Aorta (tissue), 5 donors: ENCODE results near the gene PTGER2. TPM values are rescaled to one million over a fixed set of nuclear protein-coding genes. Genes with fewer than 3 reads are reported as not detected.

Experiments
- ATAC-seq: fragments of 200-7000 bp; cut with Tn5 transposase; one replicate; pipeline ENCODE4 v1.9.1; 2022; ENCODE audit warnings: moderate library complexity; ENCODE audit not compliant: low FRiP score
- DNase-seq, 2 donors: peaks; one replicate each; pipeline ENCODE4 v3.0.0-alpha.2; 2020
- H3K27ac ChIP-seq, 2 donors: one replicate each; pipeline ENCODE4 v1.5.1; 2013; ENCODE audit warnings: low read length in 2 of 2, mild to moderate bottlenecking in 2 of 2, moderate library complexity in 2 of 2, control low read depth in 1 of 2, inconsistent platforms in 1 of 2, low read depth in 1 of 2
- H3K27me3 ChIP-seq, 2 donors: one replicate each; pipeline ENCODE4 v1.6.1; 2013; ENCODE audit warnings: control low read depth in 1 of 2, low read length in 1 of 2, mild to moderate bottlenecking in 1 of 2, moderate library complexity in 1 of 2; ENCODE audit not compliant: insufficient read depth in 2 of 2, control insufficient read depth in 1 of 2
- H3K36me3 ChIP-seq, 2 donors: one replicate each; pipeline ENCODE4 v1.6.1; 2013; ENCODE audit warnings: control low read depth in 1 of 2, low read length in 1 of 2, mild to moderate bottlenecking in 1 of 2; ENCODE audit not compliant: insufficient read depth in 2 of 2, control insufficient read depth in 1 of 2
- H3K4me1 ChIP-seq, 2 donors: one replicate each; pipeline ENCODE4 v1.6.1; 2013; ENCODE audit warnings: low read length in 2 of 2, control low read depth in 1 of 2, mild to moderate bottlenecking in 1 of 2, moderate library complexity in 1 of 2; ENCODE audit not compliant: insufficient read depth in 2 of 2, control insufficient read depth in 1 of 2
- H3K4me3 ChIP-seq, 2 donors: one replicate each; pipeline ENCODE4 v1.5.1; 2013; ENCODE audit warnings: low read length in 2 of 2, control low read depth in 1 of 2, mild to moderate bottlenecking in 1 of 2
- H3K9me3 ChIP-seq: one replicate; pipeline ENCODE4 v1.6.1; 2013; ENCODE audit warnings: mild to moderate bottlenecking, low read length; ENCODE audit not compliant: control insufficient read depth
- WGBS, 2 donors: extraction: QIAGEN DNeasy Blood & Tissue Kit; methylation state at CpG; one replicate each; pipeline ENCODE4 v1.1.7; 2013; 5-methylcytosine and 5-hydroxymethylcytosine counted together
- intact Hi-C, 2 donors: fragments of 100-400 bp; cut with DNase I; formaldehyde crosslinking; loops; one replicate each; pipeline versions ENCODE4 v1.14.2 to v1.15.0; 2022
- polyA plus RNA-seq, 2 donors: library from polyadenylated mRNA; stranded (reverse); fragments of 200-250 nt; gene quantifications; one replicate each; pipeline ENCODE4 v1.2.3, GENCODE V29; 2013
- total RNA-seq, 2 donors: library from RNA; stranded (reverse); fragmentation: NEBNext Ultra II Directional; extraction: Animal tissue kit (Norgen Biotek cat#: 25700); gene quantifications; one replicate each; pipeline ENCODE4 v1.2.1, GENCODE V29; 2021
- donor health status: healthy with polysubstance abuse.
- donor health status: Bipolar disorder and iron deficiency.
- donor health status: DM: no; HTN: no; CAD: no.
- donor health status: DM: no; HTN: no; CAD: no.
- donor health status: DM: yes; HTN: yes; CAD: no.

PTGER2 gene
- total and polyA plus RNA-seq, 4 donors: 0.38 to 5.1 (median 2.6) TPM

DNA sequence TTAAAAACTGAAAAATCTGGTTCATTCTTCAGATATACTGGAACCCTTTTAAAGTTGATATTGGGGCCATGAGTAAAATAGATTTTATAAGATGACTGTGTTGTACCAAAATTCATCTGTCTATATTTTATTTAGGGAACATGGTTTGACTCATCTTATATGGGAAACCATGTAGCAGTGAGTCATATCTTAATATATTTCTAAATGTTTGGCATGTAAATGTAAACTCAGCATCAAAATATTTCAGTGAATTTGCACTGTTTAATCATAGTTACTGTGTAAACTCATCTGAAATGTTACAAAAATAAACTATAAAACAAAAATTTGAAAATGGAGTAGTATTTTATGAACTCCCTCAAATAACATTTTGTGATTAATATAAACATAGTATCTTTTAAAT is 14.2 kb downstream of the PTGER2 start:
- Histone ChIP-seq H3K27me3 (no peaks in the 10 kb centered on the region), H3K9me3 (no peaks in the 10 kb centered on the region), H3K4me1 (no peaks in the 10 kb centered on the region), H3K4me3 (no peak overlapping the region), H3K27ac (no peak overlapping the region), H3K36me3 (no peaks in the 10 kb centered on the region)
- DNase-seq (no peak), ATAC-seq (no peak)
- intact Hi-C loops: no loop called here

DNA sequence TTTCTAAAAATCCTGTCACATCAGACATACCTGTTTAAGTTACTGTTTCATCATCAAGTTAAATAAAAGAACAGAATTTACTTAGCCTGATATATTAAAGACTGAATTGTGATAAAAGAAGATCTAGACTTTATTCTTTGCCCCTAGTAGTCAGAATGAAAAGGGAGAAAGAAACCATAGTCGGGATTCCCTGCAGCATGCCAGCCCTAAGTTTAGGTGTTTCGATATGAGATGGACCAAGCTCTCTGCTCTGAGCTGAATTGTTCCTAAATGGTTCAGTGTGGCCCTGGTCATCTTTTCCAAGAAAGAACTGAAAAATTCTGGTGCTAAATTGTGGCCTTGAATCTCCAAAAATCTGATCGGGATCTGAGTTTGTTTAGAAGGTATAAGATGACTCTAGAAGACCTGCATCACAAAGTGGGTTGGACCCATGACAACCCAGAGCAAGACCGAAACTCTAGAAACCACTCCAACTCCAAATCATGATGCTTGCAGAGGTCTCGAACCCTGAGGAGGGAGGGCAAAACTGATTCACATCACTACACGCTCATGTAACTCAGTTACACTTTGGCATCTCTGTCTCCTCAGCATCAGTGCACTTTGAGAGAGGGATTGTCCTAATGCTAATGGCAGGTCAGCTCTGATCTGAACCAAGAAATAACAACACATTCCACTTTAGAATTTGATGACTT is 15.7 kb downstream of the PTGER2 start:
- Histone ChIP-seq H3K27me3 (no peaks in the 10 kb centered on the region), H3K27ac (no peak overlapping the region), H3K36me3 (no peaks in the 10 kb centered on the region), H3K9me3 (no peaks in the 10 kb centered on the region), H3K4me1 (no peaks in the 10 kb centered on the region), H3K4me3 (no peak overlapping the region)
- DNase-seq (no peak), ATAC-seq (no peak)
- intact Hi-C loops: no loop called here
- 78% methylated on average over 6 of the region's 6 CpGs for WGBS, 2 donors

DNA sequence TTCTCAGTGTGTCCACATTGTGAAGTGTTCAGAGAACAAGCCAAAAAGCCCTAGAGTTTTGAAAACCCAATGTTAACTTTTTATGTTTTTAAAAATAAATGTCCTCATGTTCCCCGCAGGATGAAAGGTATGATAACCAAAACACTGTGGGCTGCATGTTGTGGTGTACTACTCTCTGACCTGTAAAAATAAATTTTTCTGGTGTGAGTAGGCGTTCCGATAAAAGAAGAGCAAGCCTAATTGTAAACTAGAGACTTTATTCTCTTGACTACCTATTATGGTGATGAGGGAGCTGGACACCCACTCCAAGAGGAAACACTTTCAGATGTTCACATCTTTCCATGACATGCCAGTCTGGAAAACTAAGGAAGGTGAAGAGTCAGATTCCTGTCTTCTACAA is 18.2 kb downstream of the PTGER2 start:
- no peaks in the 10 kb centered on the region for H3K27me3 ChIP-seq
- H3K27ac ChIP-seq: no peak overlapping the region
- ATAC-seq: no peak
- H3K4me3 ChIP-seq: no peak overlapping the region
- H3K9me3 ChIP-seq: no peaks in the 10 kb centered on the region
- no peak for DNase-seq
- no peaks in the 10 kb centered on the region for H3K4me1 ChIP-seq
- 70 to 76% methylated on average over 3 of the region's 3 CpGs for WGBS, 2 donors
- intact Hi-C loops: no loop called here
- H3K36me3 ChIP-seq: no peaks in the 10 kb centered on the region

DNA sequence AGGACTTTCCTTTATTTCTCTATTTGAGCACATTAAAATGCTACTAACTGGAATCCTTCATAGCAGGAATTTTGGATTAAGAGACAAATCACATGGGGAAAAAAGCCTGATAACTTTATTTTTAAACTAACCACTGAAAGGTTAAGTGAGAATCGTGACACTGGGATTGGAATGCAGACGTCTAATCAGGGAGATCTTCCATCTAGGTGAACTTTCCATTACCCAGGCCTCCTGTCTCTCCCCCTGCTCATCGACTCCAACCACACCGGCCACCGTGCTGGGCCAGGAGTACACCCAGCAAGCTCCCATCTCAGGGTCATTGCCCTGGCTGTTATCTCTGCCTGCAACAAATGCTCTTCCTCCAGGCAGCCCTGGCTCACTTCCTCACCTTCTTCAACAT is 19.0 kb downstream of the PTGER2 start:
- Histone ChIP-seq H3K27ac (no peak overlapping the region), H3K9me3 (no peaks in the 10 kb centered on the region), H3K4me1 (no peaks in the 10 kb centered on the region), H3K4me3 (no peak overlapping the region), H3K36me3 (no peaks in the 10 kb centered on the region), H3K27me3 (no peaks in the 10 kb centered on the region)
- 84 to 88% methylated on average over 5 of the region's 5 CpGs for WGBS, 2 donors
- intact Hi-C loops: no loop called here
- DNase-seq (no peak), ATAC-seq (no peak)

DNA sequence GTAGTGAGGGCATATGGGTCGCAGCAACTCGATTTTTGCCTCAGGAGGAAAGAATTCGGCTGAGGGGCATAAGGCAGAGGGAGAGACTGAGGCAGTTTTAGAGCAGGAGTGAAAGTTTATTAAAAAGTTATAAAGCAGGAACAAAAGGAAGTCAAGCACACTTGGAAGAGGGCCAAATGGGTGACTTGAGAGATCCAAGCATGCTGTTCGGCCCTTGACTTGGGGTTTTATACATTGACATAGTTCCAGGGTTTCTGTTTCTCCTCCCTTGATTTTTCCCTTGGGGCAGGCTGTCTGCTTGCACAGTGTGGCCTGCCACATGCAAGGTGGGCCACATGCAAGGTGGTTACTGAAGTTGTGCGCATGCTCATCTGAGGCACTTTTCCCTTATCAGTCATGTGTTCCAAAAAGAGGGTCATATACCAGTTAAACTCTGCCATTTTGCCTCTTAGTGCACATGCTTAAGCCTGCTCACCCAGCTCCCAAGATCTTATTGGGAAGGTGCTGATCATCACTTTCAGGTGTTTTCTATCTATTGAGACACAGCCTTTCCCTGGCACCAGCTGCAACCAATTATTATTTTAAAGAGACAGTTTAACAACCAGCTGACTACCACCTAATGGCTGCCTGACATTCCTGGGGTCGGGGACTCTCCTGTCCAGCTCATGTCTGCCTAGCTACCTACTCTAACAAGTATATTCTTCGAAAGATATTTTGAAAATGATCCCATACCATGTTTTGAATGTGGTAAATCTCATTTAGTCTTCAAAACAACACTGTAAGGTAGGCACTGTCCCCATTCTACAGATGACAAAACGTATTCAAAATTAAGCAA is 19.9 kb downstream of the PTGER2 start:
- no peak overlapping the region for H3K27ac ChIP-seq
- no peak for DNase-seq
- H3K27me3 ChIP-seq: no peaks in the 10 kb centered on the region
- H3K9me3 ChIP-seq: no peaks in the 10 kb centered on the region
- H3K36me3 ChIP-seq: no peaks in the 10 kb centered on the region
- no peak for ATAC-seq
- intact Hi-C loops: no loop called here
- H3K4me1 ChIP-seq: no peaks in the 10 kb centered on the region
- H3K4me3 ChIP-seq: no peak overlapping the region
- WGBS, 2 donors: 82 to 87% methylated on average over 8 of the region's 8 CpGs

DNA sequence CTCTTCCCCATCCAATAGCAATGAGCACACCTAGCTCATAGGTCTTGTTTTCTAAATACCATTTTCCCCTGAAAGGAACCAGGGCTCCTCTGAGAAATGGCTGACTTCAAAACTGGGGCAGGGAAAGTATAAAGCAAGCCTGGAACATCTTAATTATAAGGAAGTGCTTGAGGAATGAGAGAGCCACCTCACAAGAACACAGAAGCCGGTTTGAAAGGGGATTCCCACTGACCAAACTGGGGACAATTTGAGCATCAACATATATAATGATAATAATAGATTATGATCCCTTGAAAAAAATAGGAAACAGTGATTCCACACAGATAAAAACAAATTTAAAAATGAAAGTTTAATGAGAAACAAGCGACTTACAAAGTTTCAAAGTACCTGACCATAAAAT is 22.1 kb downstream of the PTGER2 start:
- intact Hi-C loops: no loop called here
- WGBS, 2 donors: 82 to 92% methylated on average over 2 of the region's 2 CpGs
- H3K9me3 ChIP-seq: no peaks in the 10 kb centered on the region
- ATAC-seq (no peak), DNase-seq (no peak)
- no peak overlapping the region for H3K27ac ChIP-seq
- no peaks in the 10 kb centered on the region for H3K36me3 ChIP-seq
- no peaks in the 10 kb centered on the region for H3K27me3 ChIP-seq
- H3K4me1 ChIP-seq: no peaks in the 10 kb centered on the region
- H3K4me3 ChIP-seq: no peak overlapping the region

DNA sequence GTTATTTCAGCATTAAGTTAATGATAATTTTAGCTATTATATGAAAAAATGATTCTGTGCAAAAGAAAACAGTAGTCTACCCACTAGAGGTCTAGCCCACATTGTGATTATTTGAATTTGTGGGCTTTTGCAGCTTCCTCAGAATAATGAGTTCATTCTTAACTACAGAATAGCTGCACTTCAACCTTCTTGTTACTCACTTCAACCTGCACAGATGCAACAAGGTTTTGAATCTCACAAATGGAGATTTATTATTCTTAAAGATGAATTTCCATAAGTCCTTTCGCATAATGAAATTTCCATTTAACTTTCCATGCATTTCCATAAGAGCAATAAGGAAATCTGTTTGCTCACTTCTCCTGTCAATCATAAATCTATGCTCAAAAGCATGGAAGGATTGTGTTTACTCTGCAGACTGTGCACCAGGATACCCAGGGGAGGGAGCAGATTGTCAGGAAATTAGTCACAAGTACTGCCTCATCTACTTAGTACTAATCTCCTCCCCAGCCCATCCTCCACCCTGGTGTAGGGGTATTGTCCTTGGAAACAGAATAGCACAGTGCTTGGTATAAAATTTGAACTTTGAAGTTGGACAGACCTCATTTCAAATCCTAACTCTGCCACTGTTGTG is 24.1 kb downstream of the PTGER2 start:
- H3K36me3 ChIP-seq: no peaks in the 10 kb centered on the region
- H3K9me3 ChIP-seq: no peaks in the 10 kb centered on the region
- H3K4me3 ChIP-seq: no peak overlapping the region
- H3K27ac ChIP-seq: no peak overlapping the region
- no peaks in the 10 kb centered on the region for H3K4me1 ChIP-seq
- intact Hi-C loops: no loop called here
- ATAC-seq (no peak), DNase-seq (no peak)
- WGBS, 2 donors: 91 to 95% methylated on average over 1 of the region's 1 CpG
- no peaks in the 10 kb centered on the region for H3K27me3 ChIP-seq

DNA sequence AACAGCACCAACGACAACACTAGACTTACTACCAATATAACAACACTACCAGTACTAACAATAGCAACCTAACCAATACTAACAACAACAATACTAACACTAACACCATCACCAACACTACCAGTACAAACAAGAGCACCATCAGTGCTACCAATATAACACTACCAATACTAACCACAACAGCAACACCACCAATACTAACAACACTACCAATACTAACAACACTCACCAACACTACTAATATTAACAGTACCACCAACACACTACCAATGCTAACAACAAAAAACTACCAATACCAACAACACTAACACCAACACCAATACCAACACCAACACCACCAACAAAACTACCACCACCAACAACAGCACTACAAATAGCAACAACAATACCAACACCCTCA is 25.1 kb downstream of the PTGER2 start:
- intact Hi-C loops: no loop called here
- WGBS, 2 donors: 92 to 97% methylated on average over 1 of the region's 1 CpG
- ATAC-seq: no peak
- Histone ChIP-seq H3K4me1 (no peaks in the 10 kb centered on the region), H3K27me3 (no peaks in the 10 kb centered on the region), H3K4me3 (no peak overlapping the region), H3K9me3 (no peaks in the 10 kb centered on the region), H3K36me3 (no peaks in the 10 kb centered on the region), H3K27ac (no peak overlapping the region)
- no peak for DNase-seq
